T-helper 1 cell treated with Interleukin-12 subunit alpha and Interleukin-12 subunit beta and Interleukin-4 antibody, amounts not matched to agents 30 μg/mL and 1 μg/mL, for 36 hours (primary cell): Measurements from ENCODE around the gene IL18BP.

Experiments
- H3K27ac Mint-ChIP-seq: one replicate; pipeline ENCODE4 v1.8.0; 2021; ENCODE audit warnings: mild to moderate bottlenecking, mixed read lengths
- H3K27me3 Mint-ChIP-seq: one replicate; pipeline ENCODE4 v1.8.0; 2021; ENCODE audit warnings: low read depth, mixed read lengths
- H3K36me3 Mint-ChIP-seq: one replicate; pipeline ENCODE4 v1.8.0; 2021; ENCODE audit warnings: low read depth, mixed read lengths
- H3K4me1 Mint-ChIP-seq: one replicate; pipeline ENCODE4 v1.8.0; 2021; ENCODE audit warnings: low read depth, mixed read lengths
- H3K4me3 Mint-ChIP-seq: one replicate; pipeline ENCODE4 v1.8.0; 2021; ENCODE audit warnings: mild to moderate bottlenecking, moderate library complexity, mixed read lengths
- H3K9me3 Mint-ChIP-seq: one replicate; pipeline ENCODE4 v1.8.0; 2021; ENCODE audit warnings: mixed read lengths

The IL18BP gene

GRCh38 chr11:72012897-72013721 lies 14.4 kb downstream of the IL18BP start:
- Mint-ChIP-seq H3K9me3 (no peaks in the 10 kb centered on the region), H3K36me3 (peaks cover 56% of the 10 kb centered on the region), H3K4me3 (no peak overlapping the region), H3K27ac (no peak overlapping the region), H3K4me1 (peaks cover 3% of the 10 kb centered on the region), H3K27me3 (no peaks in the 10 kb centered on the region)

GRCh38 chr11:72013765-72014711 lies 15.3 kb downstream of the IL18BP start:
- H3K4me1 Mint-ChIP-seq, result peaks cover 3% of the 10 kb centered on the region
- no peaks in the 10 kb centered on the region for H3K27me3 Mint-ChIP-seq
- H3K27ac Mint-ChIP-seq, result no peak overlapping the region
- H3K4me3 Mint-ChIP-seq, result no peak overlapping the region
- H3K9me3 Mint-ChIP-seq, result no peaks in the 10 kb centered on the region
- H3K36me3 Mint-ChIP-seq, result peaks cover 58% of the 10 kb centered on the region

GRCh38 chr11:72014761-72015320 lies 16.1 kb downstream of the IL18BP start:
- peaks cover 60% of the 10 kb centered on the region for H3K36me3 Mint-ChIP-seq
- H3K4me3 Mint-ChIP-seq, result no peak overlapping the region
- H3K9me3 Mint-ChIP-seq, result no peaks in the 10 kb centered on the region
- no peak overlapping the region for H3K27ac Mint-ChIP-seq
- H3K27me3 Mint-ChIP-seq, result no peaks in the 10 kb centered on the region
- peaks cover 3% of the 10 kb centered on the region for H3K4me1 Mint-ChIP-seq

GRCh38 chr11:72015511-72016061 lies 16.9 kb downstream of the IL18BP start:
- H3K27me3 Mint-ChIP-seq, result no peaks in the 10 kb centered on the region
- H3K9me3 Mint-ChIP-seq, result no peaks in the 10 kb centered on the region
- H3K4me1 Mint-ChIP-seq, result no peaks in the 10 kb centered on the region
- no peak overlapping the region for H3K4me3 Mint-ChIP-seq
- no peak overlapping the region for H3K27ac Mint-ChIP-seq
- peaks cover 64% of the 10 kb centered on the region for H3K36me3 Mint-ChIP-seq

DNA sequence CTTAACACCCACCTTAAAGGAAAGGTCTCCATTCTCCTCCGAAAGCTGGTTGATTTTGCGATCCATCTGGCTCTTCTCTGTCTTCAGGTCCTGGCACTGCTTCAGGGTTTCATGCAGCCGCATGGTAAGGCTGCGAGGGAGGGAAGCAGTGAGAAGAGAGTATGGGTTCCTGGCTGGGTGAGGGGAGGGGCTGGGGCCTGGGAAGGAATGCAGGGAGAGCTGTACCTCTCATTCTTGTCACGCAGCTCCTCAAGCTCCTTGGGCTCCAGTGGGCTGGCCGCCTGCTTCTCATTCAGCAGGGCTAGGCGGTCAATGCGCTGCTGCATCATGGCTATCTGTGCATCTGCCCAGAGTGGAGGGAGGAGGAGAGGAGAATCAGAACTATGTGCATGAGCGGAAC lies 19.5 kb downstream of the IL18BP start:
- H3K9me3 Mint-ChIP-seq, result no peaks in the 10 kb centered on the region
- H3K27me3 Mint-ChIP-seq, result no peaks in the 10 kb centered on the region
- H3K4me3 Mint-ChIP-seq, result no peak overlapping the region
- peaks cover 61% of the 10 kb centered on the region for H3K36me3 Mint-ChIP-seq
- no peaks in the 10 kb centered on the region for H3K4me1 Mint-ChIP-seq
- no peak overlapping the region for H3K27ac Mint-ChIP-seq

GRCh38 chr11:72023335-72023734 lies 24.6 kb downstream of the IL18BP start:
- H3K27me3 Mint-ChIP-seq, result no peaks in the 10 kb centered on the region
- peaks cover 14% of the 10 kb centered on the region for H3K4me1 Mint-ChIP-seq
- no peak overlapping the region for H3K4me3 Mint-ChIP-seq
- no peaks in the 10 kb centered on the region for H3K9me3 Mint-ChIP-seq
- H3K36me3 Mint-ChIP-seq, result peaks cover 37% of the 10 kb centered on the region
- H3K27ac Mint-ChIP-seq, result peak overlapping the region; percentile 21

GRCh38 chr11:72024069-72024754 lies 25.5 kb downstream of the IL18BP start:
- Mint-ChIP-seq H3K9me3 (no peaks in the 10 kb centered on the region), H3K4me3 (no peak overlapping the region), H3K27ac (no peak overlapping the region), H3K27me3 (no peaks in the 10 kb centered on the region), H3K4me1 (peaks cover 14% of the 10 kb centered on the region), H3K36me3 (peaks cover 35% of the 10 kb centered on the region)

DNA sequence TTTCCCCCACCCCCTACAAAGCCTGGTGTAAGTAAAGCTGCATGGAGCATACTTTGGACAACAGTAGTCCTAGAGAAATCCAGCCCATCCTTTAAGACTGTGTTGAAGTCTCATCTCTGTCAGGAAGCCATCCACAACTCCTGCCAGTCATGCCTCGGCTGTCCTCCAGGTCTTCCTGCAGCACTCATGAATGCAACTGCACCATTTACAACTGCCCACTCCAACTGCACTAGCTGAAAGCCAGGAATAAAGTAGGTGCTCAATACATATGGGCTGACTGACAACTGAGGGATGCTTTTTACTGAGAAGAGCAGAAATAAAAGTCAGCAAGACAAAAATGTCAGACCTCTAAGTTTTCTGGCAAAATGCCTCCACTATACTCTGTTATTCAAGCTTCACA lies 27.4 kb downstream of the IL18BP start:
- no peaks in the 10 kb centered on the region for H3K27me3 Mint-ChIP-seq
- H3K4me3 Mint-ChIP-seq, result no peak overlapping the region
- peaks cover 18% of the 10 kb centered on the region for H3K4me1 Mint-ChIP-seq
- H3K27ac Mint-ChIP-seq, result no peak overlapping the region
- no peaks in the 10 kb centered on the region for H3K9me3 Mint-ChIP-seq
- H3K36me3 Mint-ChIP-seq, result peaks cover 23% of the 10 kb centered on the region

DNA sequence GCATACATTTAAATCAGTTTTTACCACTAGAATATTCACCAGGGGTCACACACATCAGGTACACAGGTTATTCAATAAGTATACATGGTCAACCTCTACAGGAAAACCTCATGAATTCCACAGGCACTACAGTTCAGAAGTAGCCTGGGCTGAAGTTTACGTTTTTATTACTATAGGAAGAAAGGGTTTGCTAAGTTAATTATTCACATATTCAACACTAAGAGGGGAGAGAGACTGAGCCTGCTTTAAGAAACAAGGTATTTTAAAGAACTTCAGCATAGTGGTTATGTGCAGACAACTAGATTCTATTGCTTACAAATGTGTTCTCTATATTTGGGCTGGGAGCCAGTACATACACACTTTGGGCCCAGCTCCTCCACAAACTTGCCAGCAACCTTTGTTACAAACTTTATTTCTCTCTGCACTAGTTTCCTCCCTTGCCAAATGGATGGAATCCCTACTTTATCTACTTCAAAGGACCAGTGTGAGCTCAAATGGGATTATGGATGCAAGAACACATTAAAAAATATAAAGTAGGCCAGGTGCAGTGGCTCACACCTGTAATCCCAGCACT lies 31.9 kb downstream of the IL18BP start:
- H3K36me3 Mint-ChIP-seq, result peaks cover 24% of the 10 kb centered on the region
- H3K4me1 Mint-ChIP-seq, result peaks cover 16% of the 10 kb centered on the region
- H3K27ac Mint-ChIP-seq, result no peak overlapping the region
- no peaks in the 10 kb centered on the region for H3K9me3 Mint-ChIP-seq
- no peaks in the 10 kb centered on the region for H3K27me3 Mint-ChIP-seq
- no peak overlapping the region for H3K4me3 Mint-ChIP-seq

DNA sequence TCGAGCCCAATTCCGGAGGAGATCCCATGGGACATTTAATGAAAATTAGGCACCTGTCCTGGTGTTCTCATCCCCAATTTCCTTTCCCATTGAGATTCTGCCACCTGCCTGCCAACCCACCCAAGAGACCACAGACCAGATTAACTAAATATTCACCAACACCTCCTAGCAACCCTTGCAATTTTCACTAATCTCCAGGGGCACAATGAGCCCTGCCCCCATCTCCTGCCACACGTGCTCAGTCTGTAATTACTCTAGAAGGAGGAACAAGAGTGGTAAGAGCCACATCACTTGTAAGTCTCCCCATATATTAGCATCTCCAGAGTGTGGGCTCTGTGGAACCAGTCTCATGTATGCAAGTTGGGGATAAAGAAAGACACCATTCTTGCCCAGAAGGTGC lies 38.0 kb downstream of the IL18BP start:
- Mint-ChIP-seq H3K9me3 (no peaks in the 10 kb centered on the region), H3K27ac (no peak overlapping the region), H3K36me3 (peaks cover 24% of the 10 kb centered on the region), H3K27me3 (no peaks in the 10 kb centered on the region), H3K4me3 (no peak overlapping the region), H3K4me1 (peaks cover 21% of the 10 kb centered on the region)

GRCh38 chr11:72037554-72038311 lies 39.0 kb downstream of the IL18BP start:
- Mint-ChIP-seq H3K9me3 (no peaks in the 10 kb centered on the region), H3K27ac (no peak overlapping the region), H3K27me3 (no peaks in the 10 kb centered on the region), H3K4me3 (no peak overlapping the region), H3K36me3 (peaks cover 24% of the 10 kb centered on the region), H3K4me1 (peaks cover 31% of the 10 kb centered on the region)

DNA sequence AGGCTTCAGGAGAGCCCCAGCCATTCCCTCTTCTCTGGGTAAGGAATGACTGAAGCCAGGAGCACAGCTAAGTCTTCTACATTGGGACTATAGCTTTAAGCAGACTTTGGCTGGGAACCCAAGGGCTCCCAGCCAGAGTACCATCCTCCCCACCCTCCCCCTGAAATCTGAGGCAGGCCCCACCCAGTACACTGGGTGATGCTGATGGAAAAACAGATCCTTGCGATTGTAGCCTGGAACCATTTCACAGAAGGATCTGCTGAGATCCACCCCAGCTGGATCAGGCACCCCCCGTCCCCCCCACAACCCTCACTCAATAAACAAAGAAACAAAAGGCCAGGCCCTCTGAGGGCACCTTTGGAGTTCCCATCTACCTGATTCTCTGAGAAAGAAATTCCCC lies 39.8 kb downstream of the IL18BP start:
- no peak overlapping the region for H3K4me3 Mint-ChIP-seq

More for the DNA sequence above, 39.8 kb downstream of the IL18BP start:
- H3K9me3 Mint-ChIP-seq, result no peaks in the 10 kb centered on the region
- no peak overlapping the region for H3K27ac Mint-ChIP-seq
- H3K4me1 Mint-ChIP-seq, result peaks cover 33% of the 10 kb centered on the region
- H3K36me3 Mint-ChIP-seq, result peaks cover 24% of the 10 kb centered on the region
- H3K27me3 Mint-ChIP-seq, result no peaks in the 10 kb centered on the region
